Fibroblast of pulmonary artery (primary cell): Measurements from ENCODE around the gene TBATA.

ENCODE experiments used
- DNase-seq: peaks from one replicate; pipeline ENCODE4 v3.0.0-alpha.2; 2010; ENCODE audit warnings: low read depth
- H3K4me3 ChIP-seq: replicated peaks from 2 replicates; pipeline ENCODE4 v1.5.1; 2011; ENCODE audit warnings: low read depth, mild to moderate bottlenecking, control low read depth, low read length, moderate library complexity
- TF ChIP-seq, protein P1 (sequence below): IDR thresholded peaks from 2 replicates; pipeline ENCODE4 v1.5.1; 2011; ENCODE audit warnings: mild to moderate bottlenecking, control low read depth, low read length, inconsistent platforms; ENCODE audit errors: missing control alignments

The TBATA gene

DNA sequence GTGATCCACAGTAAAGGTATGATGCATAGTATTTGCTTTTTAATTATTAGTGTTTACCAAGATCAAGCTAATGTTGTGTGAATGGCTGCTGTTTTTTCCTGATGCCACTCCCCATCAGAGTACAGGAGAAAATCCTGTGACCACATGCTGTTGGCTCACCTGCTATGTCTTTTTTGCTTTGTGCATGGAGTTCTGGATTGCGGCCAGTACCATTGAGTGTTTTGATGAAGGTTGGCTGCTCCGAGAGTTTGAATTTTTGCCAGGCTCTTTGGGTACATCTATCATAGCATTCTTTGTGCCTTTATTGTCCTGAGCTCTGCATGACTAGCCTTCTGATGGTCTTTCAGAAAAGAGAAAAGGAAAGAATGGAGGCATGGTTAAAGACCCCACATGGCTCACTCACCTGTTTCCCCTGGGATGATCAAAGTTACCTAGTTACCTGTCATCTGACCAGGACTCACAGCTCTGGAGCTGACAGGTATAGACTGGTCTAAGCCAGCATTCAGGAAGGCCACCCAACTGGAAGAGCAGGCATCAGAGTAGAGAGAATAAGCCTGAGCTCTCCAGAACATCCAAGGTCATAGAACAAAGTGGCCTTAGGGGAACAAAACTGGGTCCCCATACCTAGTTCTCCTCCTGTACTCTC is 18.7 kb upstream of the TBATA start:
- DNase-seq, result no peak
- H3K4me3 ChIP-seq, result no peak overlapping the region
- TF ChIP-seq, protein P1, sequence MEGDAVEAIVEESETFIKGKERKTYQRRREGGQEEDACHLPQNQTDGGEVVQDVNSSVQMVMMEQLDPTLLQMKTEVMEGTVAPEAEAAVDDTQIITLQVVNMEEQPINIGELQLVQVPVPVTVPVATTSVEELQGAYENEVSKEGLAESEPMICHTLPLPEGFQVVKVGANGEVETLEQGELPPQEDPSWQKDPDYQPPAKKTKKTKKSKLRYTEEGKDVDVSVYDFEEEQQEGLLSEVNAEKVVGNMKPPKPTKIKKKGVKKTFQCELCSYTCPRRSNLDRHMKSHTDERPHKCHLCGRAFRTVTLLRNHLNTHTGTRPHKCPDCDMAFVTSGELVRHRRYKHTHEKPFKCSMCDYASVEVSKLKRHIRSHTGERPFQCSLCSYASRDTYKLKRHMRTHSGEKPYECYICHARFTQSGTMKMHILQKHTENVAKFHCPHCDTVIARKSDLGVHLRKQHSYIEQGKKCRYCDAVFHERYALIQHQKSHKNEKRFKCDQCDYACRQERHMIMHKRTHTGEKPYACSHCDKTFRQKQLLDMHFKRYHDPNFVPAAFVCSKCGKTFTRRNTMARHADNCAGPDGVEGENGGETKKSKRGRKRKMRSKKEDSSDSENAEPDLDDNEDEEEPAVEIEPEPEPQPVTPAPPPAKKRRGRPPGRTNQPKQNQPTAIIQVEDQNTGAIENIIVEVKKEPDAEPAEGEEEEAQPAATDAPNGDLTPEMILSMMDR, result no peak

DNA sequence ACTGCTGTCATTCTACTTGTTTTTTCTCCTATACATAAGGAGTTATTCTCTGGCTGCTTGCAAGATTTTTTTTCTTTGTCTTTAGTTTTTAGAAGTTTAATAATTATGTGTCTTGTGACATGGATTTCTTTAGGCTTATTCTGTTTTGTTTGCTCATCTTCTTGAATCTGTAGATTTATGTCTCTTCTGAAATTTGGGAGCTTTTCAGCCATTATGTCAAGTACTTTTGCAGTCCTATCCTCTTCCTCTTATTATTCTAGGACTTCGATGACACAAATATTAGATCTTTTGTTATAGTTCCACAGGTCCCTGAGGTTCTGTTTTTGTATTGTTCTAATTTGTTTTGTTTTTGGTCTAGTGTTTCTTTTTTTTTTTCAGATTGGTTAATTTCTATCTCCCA is 16.7 kb upstream of the TBATA start:
- no peak for DNase-seq
- no peak overlapping the region for H3K4me3 ChIP-seq
- TF ChIP-seq, protein P1, result no peak

DNA sequence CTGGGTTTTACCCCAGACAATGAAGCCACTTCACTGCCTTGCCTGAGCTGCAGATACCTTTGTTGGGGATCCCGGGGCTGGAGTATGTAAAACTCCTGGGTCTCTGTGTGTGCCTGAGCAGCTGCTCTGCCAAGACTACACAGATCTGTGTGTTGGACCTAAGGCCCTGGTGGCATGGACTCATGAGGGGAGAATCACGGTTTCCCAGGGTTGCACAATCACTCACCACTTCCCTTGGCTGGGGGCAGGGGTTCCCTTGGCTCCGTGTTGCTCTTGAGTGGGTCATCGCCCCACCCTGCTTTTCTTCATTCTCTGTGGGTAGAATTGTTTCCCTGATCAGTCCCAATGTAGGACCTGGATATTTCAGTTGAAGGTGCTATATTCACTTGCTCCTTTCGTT is 13.9 kb upstream of the TBATA start:
- no peak for DNase-seq
- no peak overlapping the region for H3K4me3 ChIP-seq
- TF ChIP-seq, protein P1, result no peak

DNA sequence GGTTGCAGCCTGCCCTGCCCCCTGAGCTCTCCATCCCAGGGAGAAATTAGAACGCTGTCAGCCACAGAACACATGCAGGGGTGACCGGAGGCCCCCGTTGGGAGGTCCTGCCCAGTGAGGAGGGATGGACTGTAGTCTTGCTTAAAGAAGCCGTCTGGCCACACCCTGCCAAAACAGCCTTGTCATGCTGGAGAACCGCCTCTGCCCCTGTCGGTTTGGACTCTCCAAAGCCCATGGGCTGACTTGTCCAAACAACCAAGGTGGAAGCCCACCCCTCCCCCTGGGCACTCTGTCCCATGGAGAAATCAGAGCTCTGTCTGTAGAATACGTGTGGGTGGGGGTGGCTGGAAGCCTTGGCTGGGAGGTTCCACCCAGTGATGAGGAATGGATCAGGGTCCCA is 12.7 kb upstream of the TBATA start:
- no peak overlapping the region for H3K4me3 ChIP-seq
- no peak for DNase-seq
- TF ChIP-seq, protein P1, result no peak

DNA sequence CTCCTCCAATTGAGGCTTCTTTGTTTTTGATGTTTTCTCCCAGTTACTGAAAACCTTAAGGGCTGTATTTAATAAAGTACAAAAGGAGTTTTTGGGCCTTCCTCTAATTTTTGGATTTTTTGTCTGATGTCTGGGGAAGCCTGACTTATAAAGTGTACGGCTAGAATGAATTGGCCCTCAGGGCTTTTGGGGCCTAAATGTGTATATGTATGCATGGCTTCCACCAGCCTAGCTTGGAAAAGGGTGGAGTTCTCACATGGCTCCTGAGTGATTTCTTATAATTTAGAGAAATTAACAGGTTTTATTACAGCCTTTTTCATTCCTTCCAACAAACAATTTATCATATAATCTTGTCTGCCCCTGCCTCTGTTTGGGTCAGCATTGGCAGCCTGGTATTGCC is 10.4 kb upstream of the TBATA start:
- no peak for DNase-seq
- H3K4me3 ChIP-seq, result no peak overlapping the region
- TF ChIP-seq, protein P1, result no peak

DNA sequence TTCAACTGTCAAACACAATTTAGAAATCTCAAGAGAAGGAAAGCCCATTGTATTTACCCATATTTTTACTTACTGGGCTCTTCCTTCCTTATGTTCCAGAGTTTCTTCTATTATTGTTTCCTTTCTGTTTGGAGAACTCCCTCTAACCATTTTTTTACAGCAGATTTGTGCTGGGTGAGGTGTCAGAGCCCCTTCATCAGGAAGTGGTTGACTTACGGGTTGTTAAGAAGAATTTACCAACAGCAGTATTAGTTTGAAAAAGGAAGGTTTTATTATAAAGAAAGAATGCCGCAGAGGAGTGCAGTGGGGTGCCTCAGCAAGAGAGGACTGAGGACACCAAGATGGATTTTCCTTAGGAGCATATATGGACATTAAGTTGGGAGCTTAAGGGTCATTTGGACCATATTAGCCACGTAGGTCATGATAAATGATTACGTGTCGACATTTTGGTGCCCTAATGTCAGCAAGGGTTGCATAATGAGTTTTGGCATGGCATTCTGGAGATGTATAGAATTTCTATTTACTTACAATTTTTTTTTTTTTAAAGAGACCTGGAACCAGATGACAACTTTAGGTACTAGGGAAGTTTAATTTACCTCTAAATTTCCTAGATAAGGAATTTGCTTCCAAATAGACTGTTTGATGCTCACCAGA is 6.3 kb upstream of the TBATA start:
- TF ChIP-seq, protein P1, result no peak
- no peak overlapping the region for H3K4me3 ChIP-seq
- DNase-seq, result no peak
